HepG2 (cell line): ENCODE data around the gene ANGPTL2. TPM values are rescaled to one million over a fixed set of nuclear protein-coding genes. Genes with fewer than 3 reads are reported as not detected.

ENCODE experiments used
- FOXK2 ChIP-seq: fragments of 450-650 bp; IDR thresholded peaks from 2 replicates; pipeline ENCODE4 v1.6.1; 2016
- HNRNPL ChIP-seq: fragments of 200-400 bp; formaldehyde crosslinking; IDR thresholded peaks from 2 replicates; pipeline ENCODE4 v1.6.1; 2017; ENCODE audit warnings: mild to moderate bottlenecking, low read depth, low read length
- KAT2B ChIP-seq: fragments of 150-350 bp; IDR thresholded peaks from 2 replicates; pipeline ENCODE4 v1.6.1; 2014; ENCODE audit warnings: low read depth, low read length, borderline replicate concordance
- KDM2A ChIP-seq: sonication (generic); formaldehyde crosslinking; IDR thresholded peaks from 2 replicates; pipeline ENCODE4 v1.4.0; 2020; ENCODE audit warnings: low read depth, missing genetic modification reagents, borderline replicate concordance
- PCBP1 ChIP-seq: fragments of 200-400 bp; formaldehyde crosslinking; IDR thresholded peaks from 2 replicates; pipeline ENCODE4 v1.6.1; 2017; ENCODE audit warnings: mild to moderate bottlenecking, low read depth, low read length, borderline replicate concordance
- PRPF4 ChIP-seq: fragments of 200-400 bp; formaldehyde crosslinking; IDR thresholded peaks from 2 replicates; pipeline ENCODE4 v1.6.1; 2016; ENCODE audit warnings: low read length, low read depth; ENCODE audit not compliant: poor library complexity, severe bottlenecking
- RAD21 ChIP-seq: fragments of 450-650 bp; formaldehyde crosslinking; IDR thresholded peaks from 2 replicates; pipeline ENCODE4 v1.5.0; 2020; ENCODE audit warnings: mild to moderate bottlenecking
- SRY ChIP-seq: sonication (generic); formaldehyde crosslinking; IDR thresholded peaks from 2 replicates; pipeline ENCODE4 v1.8.0; 2022; ENCODE audit warnings: mild to moderate bottlenecking, missing genetic modification reagents
- THYN1 ChIP-seq: sonication (generic); formaldehyde crosslinking; IDR thresholded peaks from 2 replicates; pipeline ENCODE4 v1.8.1; 2023; ENCODE audit warnings: low read depth, mild to moderate bottlenecking, moderate library complexity, missing genetic modification reagents, borderline replicate concordance
- ZNF382 ChIP-seq: sonication (generic); formaldehyde crosslinking; IDR thresholded peaks from 2 replicates; pipeline ENCODE4 v1.5.0; 2020; ENCODE audit warnings: missing genetic modification reagents, mild to moderate bottlenecking, borderline replicate concordance
- ZNF460 ChIP-seq: sonication (generic); formaldehyde crosslinking; IDR thresholded peaks from 2 replicates; pipeline ENCODE4 v1.5.1; 2020; ENCODE audit warnings: missing genetic modification reagents, mild to moderate bottlenecking, borderline replicate concordance
- polyA plus RNA-seq, 8 experiments: library from polyadenylated mRNA; depleted of rRNA in 3 of 8; stranded (reverse) in 7 of 8; unstranded in 1 of 8; fragments of >200 nt; fragmentation: Illumina TruSeq in 4 of 8; extraction: Trizol in 4 of 8; gene quantifications; 2 replicates each; pipeline versions ENCODE4 v1.2.1 to v1.2.3, GENCODE V29; 2011 to 2016; ENCODE audit warnings: low read depth in 4 of 8, missing spikeins in 1 of 8, mixed read lengths in 1 of 8; ENCODE audit not compliant: insufficient read depth in 1 of 8
- total RNA-seq, 5 experiments: library from RNA; depleted of rRNA; stranded (reverse); fragments of >200 nt; fragmentation: Illumina TruSeq; extraction: Trizol; gene quantifications; 2 replicates each; pipeline ENCODE4 v1.2.3, GENCODE V29; 2016; ENCODE audit warnings: low read depth in 1 of 5
- TF ChIP-seq, protein P1 (sequence below): sonication (generic); formaldehyde crosslinking; IDR thresholded peaks from 2 replicates; pipeline ENCODE4 v1.4.0; 2020; ENCODE audit warnings: missing genetic modification reagents, mild to moderate bottlenecking, borderline replicate concordance
- TF ChIP-seq, protein P2 (sequence below): sonication (generic); formaldehyde crosslinking; IDR thresholded peaks from 2 replicates; pipeline ENCODE4 v1.4.0; 2020; ENCODE audit warnings: mild to moderate bottlenecking, missing genetic modification reagents
- TF ChIP-seq, protein P3 (sequence below): sonication (generic); formaldehyde crosslinking; IDR thresholded peaks from 2 replicates; pipeline ENCODE4 v1.4.0; 2020; ENCODE audit warnings: missing genetic modification reagents, mild to moderate bottlenecking, borderline replicate concordance
- TF ChIP-seq, protein P4 (sequence below): sonication (generic); formaldehyde crosslinking; IDR thresholded peaks from 2 replicates; pipeline ENCODE4 v1.4.0; 2020; ENCODE audit warnings: missing genetic modification reagents
- TF ChIP-seq, protein P5 (sequence below): sonication (generic); formaldehyde crosslinking; IDR thresholded peaks from 2 replicates; pipeline ENCODE4 v1.4.0; 2020; ENCODE audit warnings: missing genetic modification reagents

The ANGPTL2 gene
- total and polyA plus RNA-seq, 2 of the 13 experiments (the other 11 are each of a cell fraction or from before 2014, with no cell fraction given), result 0.91 to 21.0 TPM

DNA sequence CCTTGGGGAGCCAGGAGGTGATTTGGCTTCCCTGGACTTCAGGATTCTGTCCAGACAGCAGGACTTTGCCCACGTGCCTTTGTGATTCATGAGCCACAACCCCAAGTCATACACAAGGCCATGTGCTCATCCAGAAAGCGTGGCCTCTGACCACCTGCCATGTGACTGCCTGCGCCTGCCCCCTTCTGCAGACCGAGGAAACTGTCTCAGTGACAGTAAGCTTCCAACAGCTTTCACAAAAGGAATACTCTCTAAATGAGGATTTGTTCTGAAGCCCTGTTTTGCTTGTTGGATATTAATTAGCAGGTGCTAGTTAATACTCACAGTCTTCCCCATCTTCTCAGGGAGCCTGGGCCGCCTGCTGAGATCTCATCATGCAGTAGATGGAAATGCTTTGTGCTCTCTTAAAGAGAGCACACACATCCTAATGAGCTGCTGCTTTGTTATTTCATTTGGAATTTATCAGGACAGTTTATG is 36.9 kb upstream of the ANGPTL2 start (continued):
- TF ChIP-seq, protein P1, sequence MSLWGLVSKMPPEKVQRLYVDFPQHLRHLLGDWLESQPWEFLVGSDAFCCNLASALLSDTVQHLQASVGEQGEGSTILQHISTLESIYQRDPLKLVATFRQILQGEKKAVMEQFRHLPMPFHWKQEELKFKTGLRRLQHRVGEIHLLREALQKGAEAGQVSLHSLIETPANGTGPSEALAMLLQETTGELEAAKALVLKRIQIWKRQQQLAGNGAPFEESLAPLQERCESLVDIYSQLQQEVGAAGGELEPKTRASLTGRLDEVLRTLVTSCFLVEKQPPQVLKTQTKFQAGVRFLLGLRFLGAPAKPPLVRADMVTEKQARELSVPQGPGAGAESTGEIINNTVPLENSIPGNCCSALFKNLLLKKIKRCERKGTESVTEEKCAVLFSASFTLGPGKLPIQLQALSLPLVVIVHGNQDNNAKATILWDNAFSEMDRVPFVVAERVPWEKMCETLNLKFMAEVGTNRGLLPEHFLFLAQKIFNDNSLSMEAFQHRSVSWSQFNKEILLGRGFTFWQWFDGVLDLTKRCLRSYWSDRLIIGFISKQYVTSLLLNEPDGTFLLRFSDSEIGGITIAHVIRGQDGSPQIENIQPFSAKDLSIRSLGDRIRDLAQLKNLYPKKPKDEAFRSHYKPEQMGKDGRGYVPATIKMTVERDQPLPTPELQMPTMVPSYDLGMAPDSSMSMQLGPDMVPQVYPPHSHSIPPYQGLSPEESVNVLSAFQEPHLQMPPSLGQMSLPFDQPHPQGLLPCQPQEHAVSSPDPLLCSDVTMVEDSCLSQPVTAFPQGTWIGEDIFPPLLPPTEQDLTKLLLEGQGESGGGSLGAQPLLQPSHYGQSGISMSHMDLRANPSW (CRISPR knock-in tag), result no peak
- no peak for TF ChIP-seq HNRNPL
- TF ChIP-seq KDM2A, result peak; percentile 73; the same call in 1 of the 2 replicates
- TF ChIP-seq, protein P2, sequence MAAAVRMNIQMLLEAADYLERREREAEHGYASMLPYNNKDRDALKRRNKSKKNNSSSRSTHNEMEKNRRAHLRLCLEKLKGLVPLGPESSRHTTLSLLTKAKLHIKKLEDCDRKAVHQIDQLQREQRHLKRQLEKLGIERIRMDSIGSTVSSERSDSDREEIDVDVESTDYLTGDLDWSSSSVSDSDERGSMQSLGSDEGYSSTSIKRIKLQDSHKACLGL (CRISPR knock-in tag), result peak; percentile 98
- no peak for TF ChIP-seq THYN1 (CRISPR knock-in tag)
- no peak for TF ChIP-seq RAD21
- no peak for TF ChIP-seq ZNF460 (CRISPR knock-in tag)
- TF ChIP-seq, protein P3, sequence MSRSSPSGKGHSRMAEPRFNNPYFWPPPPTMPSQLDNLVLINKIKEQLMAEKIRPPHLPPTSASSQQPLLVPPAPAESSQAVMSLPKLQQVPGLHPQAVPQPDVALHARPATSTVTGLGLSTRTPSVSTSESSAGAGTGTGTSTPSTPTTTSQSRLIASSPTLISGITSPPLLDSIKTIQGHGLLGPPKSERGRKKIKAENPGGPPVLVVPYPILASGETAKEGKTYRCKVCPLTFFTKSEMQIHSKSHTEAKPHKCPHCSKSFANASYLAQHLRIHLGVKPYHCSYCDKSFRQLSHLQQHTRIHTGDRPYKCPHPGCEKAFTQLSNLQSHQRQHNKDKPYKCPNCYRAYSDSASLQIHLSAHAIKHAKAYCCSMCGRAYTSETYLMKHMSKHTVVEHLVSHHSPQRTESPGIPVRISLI (CRISPR knock-in tag), result no peak
- TF ChIP-seq, protein P4, sequence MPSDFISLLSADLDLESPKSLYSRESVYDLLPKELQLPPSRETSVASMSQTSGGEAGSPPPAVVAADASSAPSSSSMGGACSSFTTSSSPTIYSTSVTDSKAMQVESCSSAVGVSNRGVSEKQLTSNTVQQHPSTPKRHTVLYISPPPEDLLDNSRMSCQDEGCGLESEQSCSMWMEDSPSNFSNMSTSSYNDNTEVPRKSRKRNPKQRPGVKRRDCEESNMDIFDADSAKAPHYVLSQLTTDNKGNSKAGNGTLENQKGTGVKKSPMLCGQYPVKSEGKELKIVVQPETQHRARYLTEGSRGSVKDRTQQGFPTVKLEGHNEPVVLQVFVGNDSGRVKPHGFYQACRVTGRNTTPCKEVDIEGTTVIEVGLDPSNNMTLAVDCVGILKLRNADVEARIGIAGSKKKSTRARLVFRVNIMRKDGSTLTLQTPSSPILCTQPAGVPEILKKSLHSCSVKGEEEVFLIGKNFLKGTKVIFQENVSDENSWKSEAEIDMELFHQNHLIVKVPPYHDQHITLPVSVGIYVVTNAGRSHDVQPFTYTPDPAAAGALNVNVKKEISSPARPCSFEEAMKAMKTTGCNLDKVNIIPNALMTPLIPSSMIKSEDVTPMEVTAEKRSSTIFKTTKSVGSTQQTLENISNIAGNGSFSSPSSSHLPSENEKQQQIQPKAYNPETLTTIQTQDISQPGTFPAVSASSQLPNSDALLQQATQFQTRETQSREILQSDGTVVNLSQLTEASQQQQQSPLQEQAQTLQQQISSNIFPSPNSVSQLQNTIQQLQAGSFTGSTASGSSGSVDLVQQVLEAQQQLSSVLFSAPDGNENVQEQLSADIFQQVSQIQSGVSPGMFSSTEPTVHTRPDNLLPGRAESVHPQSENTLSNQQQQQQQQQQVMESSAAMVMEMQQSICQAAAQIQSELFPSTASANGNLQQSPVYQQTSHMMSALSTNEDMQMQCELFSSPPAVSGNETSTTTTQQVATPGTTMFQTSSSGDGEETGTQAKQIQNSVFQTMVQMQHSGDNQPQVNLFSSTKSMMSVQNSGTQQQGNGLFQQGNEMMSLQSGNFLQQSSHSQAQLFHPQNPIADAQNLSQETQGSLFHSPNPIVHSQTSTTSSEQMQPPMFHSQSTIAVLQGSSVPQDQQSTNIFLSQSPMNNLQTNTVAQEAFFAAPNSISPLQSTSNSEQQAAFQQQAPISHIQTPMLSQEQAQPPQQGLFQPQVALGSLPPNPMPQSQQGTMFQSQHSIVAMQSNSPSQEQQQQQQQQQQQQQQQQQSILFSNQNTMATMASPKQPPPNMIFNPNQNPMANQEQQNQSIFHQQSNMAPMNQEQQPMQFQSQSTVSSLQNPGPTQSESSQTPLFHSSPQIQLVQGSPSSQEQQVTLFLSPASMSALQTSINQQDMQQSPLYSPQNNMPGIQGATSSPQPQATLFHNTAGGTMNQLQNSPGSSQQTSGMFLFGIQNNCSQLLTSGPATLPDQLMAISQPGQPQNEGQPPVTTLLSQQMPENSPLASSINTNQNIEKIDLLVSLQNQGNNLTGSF (CRISPR knock-in tag), result peak; percentile 99
- TF ChIP-seq SRY (CRISPR knock-in tag), result peak; percentile 100
- TF ChIP-seq, protein P5, sequence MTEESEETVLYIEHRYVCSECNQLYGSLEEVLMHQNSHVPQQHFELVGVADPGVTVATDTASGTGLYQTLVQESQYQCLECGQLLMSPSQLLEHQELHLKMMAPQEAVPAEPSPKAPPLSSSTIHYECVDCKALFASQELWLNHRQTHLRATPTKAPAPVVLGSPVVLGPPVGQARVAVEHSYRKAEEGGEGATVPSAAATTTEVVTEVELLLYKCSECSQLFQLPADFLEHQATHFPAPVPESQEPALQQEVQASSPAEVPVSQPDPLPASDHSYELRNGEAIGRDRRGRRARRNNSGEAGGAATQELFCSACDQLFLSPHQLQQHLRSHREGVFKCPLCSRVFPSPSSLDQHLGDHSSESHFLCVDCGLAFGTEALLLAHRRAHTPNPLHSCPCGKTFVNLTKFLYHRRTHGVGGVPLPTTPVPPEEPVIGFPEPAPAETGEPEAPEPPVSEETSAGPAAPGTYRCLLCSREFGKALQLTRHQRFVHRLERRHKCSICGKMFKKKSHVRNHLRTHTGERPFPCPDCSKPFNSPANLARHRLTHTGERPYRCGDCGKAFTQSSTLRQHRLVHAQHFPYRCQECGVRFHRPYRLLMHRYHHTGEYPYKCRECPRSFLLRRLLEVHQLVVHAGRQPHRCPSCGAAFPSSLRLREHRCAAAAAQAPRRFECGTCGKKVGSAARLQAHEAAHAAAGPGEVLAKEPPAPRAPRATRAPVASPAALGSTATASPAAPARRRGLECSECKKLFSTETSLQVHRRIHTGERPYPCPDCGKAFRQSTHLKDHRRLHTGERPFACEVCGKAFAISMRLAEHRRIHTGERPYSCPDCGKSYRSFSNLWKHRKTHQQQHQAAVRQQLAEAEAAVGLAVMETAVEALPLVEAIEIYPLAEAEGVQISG, result peak; percentile 90
- TF ChIP-seq FOXK2, result peak; percentile 91
- no peak for TF ChIP-seq ZNF382 (CRISPR knock-in tag)
- TF ChIP-seq KAT2B, result no peak
- no peak for TF ChIP-seq PRPF4
- TF ChIP-seq PCBP1, result no peak
